ENCODE results near the gene MAD1L1. TPM values are rescaled to one million over a fixed set of nuclear protein-coding genes. Genes with fewer than 3 reads are reported as not detected.

The MAD1L1 gene
- total RNA-seq, 1 donor from 2014 or later, result 53.8 TPM

GRCh38 chr7:1794888-1795542 lies 437.7 kb downstream of the MAD1L1 start:
- Mint-ChIP-seq H3K36me3 (ENCODE audit: low read depth) (peaks cover 7% of the 10 kb centered on the region), H3K27ac (ENCODE audit: unreplicated experiment) (no peak overlapping the region), H3K4me1 (no peaks in the 10 kb centered on the region), H3K27me3 (ENCODE audit: low read depth) (peaks cover 9% of the 10 kb centered on the region), H3K9me3 (peaks cover 18% of the 10 kb centered on the region), H3K4me3 (no peak overlapping the region)
- TF ChIP-seq, protein P1, sequence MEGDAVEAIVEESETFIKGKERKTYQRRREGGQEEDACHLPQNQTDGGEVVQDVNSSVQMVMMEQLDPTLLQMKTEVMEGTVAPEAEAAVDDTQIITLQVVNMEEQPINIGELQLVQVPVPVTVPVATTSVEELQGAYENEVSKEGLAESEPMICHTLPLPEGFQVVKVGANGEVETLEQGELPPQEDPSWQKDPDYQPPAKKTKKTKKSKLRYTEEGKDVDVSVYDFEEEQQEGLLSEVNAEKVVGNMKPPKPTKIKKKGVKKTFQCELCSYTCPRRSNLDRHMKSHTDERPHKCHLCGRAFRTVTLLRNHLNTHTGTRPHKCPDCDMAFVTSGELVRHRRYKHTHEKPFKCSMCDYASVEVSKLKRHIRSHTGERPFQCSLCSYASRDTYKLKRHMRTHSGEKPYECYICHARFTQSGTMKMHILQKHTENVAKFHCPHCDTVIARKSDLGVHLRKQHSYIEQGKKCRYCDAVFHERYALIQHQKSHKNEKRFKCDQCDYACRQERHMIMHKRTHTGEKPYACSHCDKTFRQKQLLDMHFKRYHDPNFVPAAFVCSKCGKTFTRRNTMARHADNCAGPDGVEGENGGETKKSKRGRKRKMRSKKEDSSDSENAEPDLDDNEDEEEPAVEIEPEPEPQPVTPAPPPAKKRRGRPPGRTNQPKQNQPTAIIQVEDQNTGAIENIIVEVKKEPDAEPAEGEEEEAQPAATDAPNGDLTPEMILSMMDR (conservative IDR thresholded peaks at IDR 0.05), result peak; percentile 34
- no peak for DNase-seq (ENCODE audit: low read depth, low spot score)

DNA sequence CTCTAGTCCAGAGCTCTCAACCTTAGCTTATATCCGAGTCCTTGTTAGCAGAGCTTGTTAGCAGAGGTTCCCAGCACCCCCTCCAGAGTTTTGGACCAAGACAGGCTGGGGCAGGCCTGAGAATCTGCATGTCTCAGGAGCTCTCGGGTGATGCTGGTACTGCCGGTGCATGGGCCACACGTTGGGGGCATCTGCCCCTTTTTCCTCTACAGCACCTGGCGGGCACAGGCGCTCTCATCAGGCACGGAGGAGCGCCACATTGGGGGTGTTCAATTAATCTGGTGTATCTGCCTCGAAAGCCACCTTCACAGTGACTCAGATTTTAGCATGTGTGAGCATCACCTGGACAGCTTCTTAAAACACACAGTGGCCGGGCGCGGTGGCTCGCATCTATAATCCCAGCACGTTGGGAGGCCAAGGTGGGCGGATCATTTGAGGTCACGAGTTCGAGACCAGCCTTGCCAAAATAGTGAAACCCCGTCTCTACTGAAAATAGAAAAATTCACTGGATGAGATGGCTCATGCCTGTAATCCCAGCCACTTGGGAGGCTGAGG lies 445.0 kb downstream of the MAD1L1 start:
- DNase-seq (ENCODE audit: low read depth, low spot score), result no peak
- Mint-ChIP-seq H3K27ac (ENCODE audit: unreplicated experiment) (no peak overlapping the region), H3K27me3 (ENCODE audit: low read depth) (peaks cover 2% of the 10 kb centered on the region), H3K4me1 (peaks cover 3% of the 10 kb centered on the region), H3K36me3 (ENCODE audit: low read depth) (peaks cover 2% of the 10 kb centered on the region), H3K9me3 (peaks cover 4% of the 10 kb centered on the region), H3K4me3 (no peak overlapping the region)
- TF ChIP-seq, protein P1 (conservative IDR thresholded peaks at IDR 0.05), result no peak

GRCh38 chr7:1787241-1787640 lies 445.5 kb downstream of the MAD1L1 start:
- no peak overlapping the region for H3K4me3 Mint-ChIP-seq
- H3K27me3 Mint-ChIP-seq (ENCODE audit: low read depth), result peaks cover 2% of the 10 kb centered on the region
- H3K9me3 Mint-ChIP-seq, result peaks cover 4% of the 10 kb centered on the region
- H3K36me3 Mint-ChIP-seq (ENCODE audit: low read depth), result peaks cover 2% of the 10 kb centered on the region
- peaks cover 3% of the 10 kb centered on the region for H3K4me1 Mint-ChIP-seq
- TF ChIP-seq, protein P1 (conservative IDR thresholded peaks at IDR 0.05), result no peak
- DNase-seq (ENCODE audit: low read depth, low spot score), result no peak
- no peak overlapping the region for H3K27ac Mint-ChIP-seq (ENCODE audit: unreplicated experiment)

GRCh38 chr7:1785839-1786238 lies 446.9 kb downstream of the MAD1L1 start:
- Mint-ChIP-seq H3K36me3 (ENCODE audit: low read depth) (peaks cover 2% of the 10 kb centered on the region), H3K9me3 (peaks cover 4% of the 10 kb centered on the region), H3K4me3 (no peak overlapping the region), H3K27ac (ENCODE audit: unreplicated experiment) (no peak overlapping the region), H3K4me1 (peaks cover 3% of the 10 kb centered on the region), H3K27me3 (ENCODE audit: low read depth) (peaks cover 2% of the 10 kb centered on the region)
- no peak for DNase-seq (ENCODE audit: low read depth, low spot score)
- TF ChIP-seq, protein P1 (conservative IDR thresholded peaks at IDR 0.05), result no peak

DNA sequence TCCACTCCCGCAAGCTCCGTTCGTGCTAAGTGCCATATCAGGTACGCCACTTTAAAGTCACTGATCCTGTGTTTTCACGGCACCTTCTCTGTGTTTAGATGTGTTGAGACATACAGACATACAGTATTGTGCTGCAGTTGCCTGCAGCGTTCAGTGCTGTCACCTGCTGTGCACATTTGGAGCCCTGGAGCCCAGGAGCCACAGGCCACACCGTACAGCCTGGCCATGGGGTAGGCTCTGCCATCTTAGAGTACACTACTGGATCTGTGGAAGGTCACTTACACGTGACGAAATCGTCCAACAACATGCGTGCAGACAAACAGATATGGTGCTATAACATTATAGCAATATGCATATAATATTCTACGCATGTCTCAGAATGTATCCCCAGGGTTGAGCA lies 451.4 kb downstream of the MAD1L1 start:
- TF ChIP-seq, protein P1 (conservative IDR thresholded peaks at IDR 0.05), result no peak
- peaks cover 6% of the 10 kb centered on the region for H3K36me3 Mint-ChIP-seq (ENCODE audit: low read depth)
- no peak overlapping the region for H3K27ac Mint-ChIP-seq (ENCODE audit: unreplicated experiment)
- H3K27me3 Mint-ChIP-seq (ENCODE audit: low read depth), result peaks cover 3% of the 10 kb centered on the region
- peaks cover 3% of the 10 kb centered on the region for H3K4me1 Mint-ChIP-seq
- H3K9me3 Mint-ChIP-seq, result peaks cover 13% of the 10 kb centered on the region
- no peak overlapping the region for H3K4me3 Mint-ChIP-seq
- no peak for DNase-seq (ENCODE audit: low read depth, low spot score)

All from neural crest cell (in vitro differentiated cells).